Right lobe of liver (tissue), 4 donors: ENCODE data around the gene PRPSAP2.

Source experiments
- POLR2A ChIP-seq: fragments of 450-650 bp; IDR thresholded peaks from one replicate; pipeline ENCODE4 v1.6.1; 2017; ENCODE audit warnings: antibody characterized with exemption, mild to moderate bottlenecking
- TF ChIP-seq, protein P1 (sequence below), 4 donors: fragments of 200-600 bp in 3 of 4; fragments of 450-650 bp in 1 of 4; IDR thresholded peaks; one replicate each; pipeline versions ENCODE4 v1.5.1 to v1.8.0; 2016 to 2022; ENCODE audit warnings: antibody characterized with exemption in 4 of 4, mild to moderate bottlenecking in 2 of 4
- donor health status: DM: no; HTN: no; CAD: no.
- donor health status: DM: no; HTN: no; CAD: no.
- donor health status: DM: no; HTN: yes; CAD: no.

DNA sequence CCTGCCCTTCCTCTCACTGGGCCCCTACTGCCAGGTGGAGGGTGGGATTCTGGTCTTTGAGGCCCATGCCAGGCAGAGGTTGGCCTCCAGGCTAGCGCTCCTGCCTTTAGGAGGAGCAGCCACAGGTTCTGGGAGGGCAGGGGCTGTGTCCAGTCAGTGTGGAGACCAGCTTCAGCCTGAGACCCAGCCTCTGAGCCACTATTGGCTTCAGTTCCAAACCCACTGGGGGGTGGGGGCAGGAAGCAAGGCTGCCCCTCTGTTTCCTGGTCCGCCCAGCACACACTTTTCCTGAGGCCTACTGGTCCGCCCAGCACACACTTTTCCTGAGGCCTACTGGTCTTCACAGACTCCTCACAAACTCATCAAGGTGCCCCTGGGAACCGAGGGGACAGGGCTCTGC, 110.4 kb downstream of the PRPSAP2 start:
- TF ChIP-seq, protein P1, sequence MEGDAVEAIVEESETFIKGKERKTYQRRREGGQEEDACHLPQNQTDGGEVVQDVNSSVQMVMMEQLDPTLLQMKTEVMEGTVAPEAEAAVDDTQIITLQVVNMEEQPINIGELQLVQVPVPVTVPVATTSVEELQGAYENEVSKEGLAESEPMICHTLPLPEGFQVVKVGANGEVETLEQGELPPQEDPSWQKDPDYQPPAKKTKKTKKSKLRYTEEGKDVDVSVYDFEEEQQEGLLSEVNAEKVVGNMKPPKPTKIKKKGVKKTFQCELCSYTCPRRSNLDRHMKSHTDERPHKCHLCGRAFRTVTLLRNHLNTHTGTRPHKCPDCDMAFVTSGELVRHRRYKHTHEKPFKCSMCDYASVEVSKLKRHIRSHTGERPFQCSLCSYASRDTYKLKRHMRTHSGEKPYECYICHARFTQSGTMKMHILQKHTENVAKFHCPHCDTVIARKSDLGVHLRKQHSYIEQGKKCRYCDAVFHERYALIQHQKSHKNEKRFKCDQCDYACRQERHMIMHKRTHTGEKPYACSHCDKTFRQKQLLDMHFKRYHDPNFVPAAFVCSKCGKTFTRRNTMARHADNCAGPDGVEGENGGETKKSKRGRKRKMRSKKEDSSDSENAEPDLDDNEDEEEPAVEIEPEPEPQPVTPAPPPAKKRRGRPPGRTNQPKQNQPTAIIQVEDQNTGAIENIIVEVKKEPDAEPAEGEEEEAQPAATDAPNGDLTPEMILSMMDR (IDR thresholded peaks at IDR 0.05), result no peak
- no peak for TF ChIP-seq POLR2A
